SU-DHL-6 (cell line): ENCODE data around the gene PRKAR2B.
A peak's percentile ranks its signal among the peaks of the same experiment; 100 is the strongest.

Experiments
- H2AFZ ChIP-seq: fragments of 200-600 bp; sonication (generic); 2 replicates; pipeline ENCODE4 v1.6.1; 2014; ENCODE audit warnings: low read depth, mild to moderate bottlenecking, moderate library complexity, mixed read lengths, antibody characterized with exemption, low read length; ENCODE audit not compliant: severe bottlenecking
- H3F3A ChIP-seq: fragments of 200-600 bp; shearing (Covaris generic); 2 replicates; pipeline ENCODE4 v1.6.0; 2016; ENCODE audit warnings: antibody characterized with exemption, mild to moderate bottlenecking; ENCODE audit not compliant: insufficient read depth
- H3K27ac ChIP-seq: fragments of 200-600 bp; sonication (generic); 2 replicates; pipeline ENCODE4 v1.5.1; 2016; ENCODE audit warnings: low read depth, mild to moderate bottlenecking, low read length, moderate library complexity, mixed read lengths
- H3K27me3 ChIP-seq: fragments of 200-600 bp; sonication (generic), shearing (Covaris generic); 2 replicates; pipeline ENCODE4 v1.6.0; 2014; ENCODE audit warnings: mild to moderate bottlenecking, low read length
- H3K36me3 ChIP-seq: fragments of 200-600 bp; sonication (generic); 2 replicates; pipeline ENCODE4 v1.6.1; 2014; ENCODE audit warnings: mild to moderate bottlenecking, low read length, mixed read lengths
- H3K4me2 ChIP-seq: fragments of 300-600, 200-600 bp; shearing (Covaris generic), sonication (generic); 2 replicates; pipeline ENCODE4 v1.6.0; 2014; ENCODE audit warnings: low read length, low read depth, mild to moderate bottlenecking; ENCODE audit not compliant: poor library complexity, severe bottlenecking
- H3K4me3 ChIP-seq: fragments of 200-600 bp; sonication (generic); 2 replicates; pipeline ENCODE4 v1.5.1; 2014; ENCODE audit warnings: antibody characterized with exemption, low read length, mild to moderate bottlenecking, mixed read lengths; ENCODE audit not compliant: insufficient read depth, poor library complexity, severe bottlenecking
- H3K79me2 ChIP-seq: fragments of 200-600 bp; sonication (generic); 2 replicates; pipeline ENCODE4 v1.6.1; 2014; ENCODE audit warnings: mild to moderate bottlenecking, low read length, moderate library complexity; ENCODE audit not compliant: insufficient read depth
- H3K9ac ChIP-seq: fragments of 200-600 bp; sonication (generic); 2 replicates; pipeline ENCODE4 v1.7.0; 2014; ENCODE audit warnings: mild to moderate bottlenecking, low read length
- H3K9me2 ChIP-seq: fragments of 200-600 bp; sonication (generic); replicated peaks from 2 replicates; pipeline ENCODE4 v1.6.1; 2014; ENCODE audit warnings: low read length; ENCODE audit not compliant: insufficient read depth
- H3K9me3 ChIP-seq: fragments of 200-600 bp; sonication (generic); 2 replicates; pipeline ENCODE4 v1.6.1; 2014; ENCODE audit warnings: low read length, mixed read lengths; ENCODE audit not compliant: insufficient read depth
- H4K20me1 ChIP-seq: fragments of 200-600 bp; sonication (generic); 2 replicates; pipeline ENCODE4 v1.6.1; 2014; ENCODE audit warnings: low read depth, mild to moderate bottlenecking, antibody characterized with exemption, low read length, moderate library complexity, mixed read lengths
- EZH2phosphoT487 ChIP-seq: fragments of 200-600 bp; sonication (generic), shearing (Covaris generic); conservative IDR thresholded peaks from 2 replicates; pipeline ENCODE4 v1.6.1; 2018; ENCODE audit warnings: mild to moderate bottlenecking, antibody characterized with exemption, low read length, moderate library complexity, mixed read lengths
- TF ChIP-seq, protein P1 (sequence below): fragments of 200-600 bp; sonication (generic); IDR thresholded peaks from one replicate; pipeline ENCODE4 v1.5.1; 2017; ENCODE audit warnings: antibody characterized with exemption, mild to moderate bottlenecking, low read length, moderate library complexity; ENCODE audit not compliant: insufficient read depth, poor library complexity, severe bottlenecking

The PRKAR2B gene

GRCh38 chr7:107103369-107103768, 58.9 kb downstream of the PRKAR2B start:
- H3F3A ChIP-seq, result no peaks in the 10 kb centered on the region
- no peaks in the 10 kb centered on the region for H3K9me3 ChIP-seq
- no peak overlapping the region for H3K4me2 ChIP-seq
- H3K9ac ChIP-seq, result no peak overlapping the region
- H4K20me1 ChIP-seq, result no peaks in the 10 kb centered on the region
- no peaks in the 10 kb centered on the region for H3K36me3 ChIP-seq
- H3K9me2 ChIP-seq, result no peaks in the 10 kb centered on the region
- TF ChIP-seq, protein P1, sequence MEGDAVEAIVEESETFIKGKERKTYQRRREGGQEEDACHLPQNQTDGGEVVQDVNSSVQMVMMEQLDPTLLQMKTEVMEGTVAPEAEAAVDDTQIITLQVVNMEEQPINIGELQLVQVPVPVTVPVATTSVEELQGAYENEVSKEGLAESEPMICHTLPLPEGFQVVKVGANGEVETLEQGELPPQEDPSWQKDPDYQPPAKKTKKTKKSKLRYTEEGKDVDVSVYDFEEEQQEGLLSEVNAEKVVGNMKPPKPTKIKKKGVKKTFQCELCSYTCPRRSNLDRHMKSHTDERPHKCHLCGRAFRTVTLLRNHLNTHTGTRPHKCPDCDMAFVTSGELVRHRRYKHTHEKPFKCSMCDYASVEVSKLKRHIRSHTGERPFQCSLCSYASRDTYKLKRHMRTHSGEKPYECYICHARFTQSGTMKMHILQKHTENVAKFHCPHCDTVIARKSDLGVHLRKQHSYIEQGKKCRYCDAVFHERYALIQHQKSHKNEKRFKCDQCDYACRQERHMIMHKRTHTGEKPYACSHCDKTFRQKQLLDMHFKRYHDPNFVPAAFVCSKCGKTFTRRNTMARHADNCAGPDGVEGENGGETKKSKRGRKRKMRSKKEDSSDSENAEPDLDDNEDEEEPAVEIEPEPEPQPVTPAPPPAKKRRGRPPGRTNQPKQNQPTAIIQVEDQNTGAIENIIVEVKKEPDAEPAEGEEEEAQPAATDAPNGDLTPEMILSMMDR, result no peak
- TF ChIP-seq EZH2phosphoT487, result no peak
- H3K79me2 ChIP-seq, result no peaks in the 10 kb centered on the region
- no peak overlapping the region for H3K4me3 ChIP-seq
- H2AFZ ChIP-seq, result peak overlapping the region; percentile 5
- H3K27ac ChIP-seq, result no peak overlapping the region
- no peaks in the 10 kb centered on the region for H3K27me3 ChIP-seq

- no peak overlapping the region for H3K9ac ChIP-seq
- no peak for TF ChIP-seq EZH2phosphoT487
- TF ChIP-seq, protein P1, result no peak
- no peaks in the 10 kb centered on the region for H3K9me3 ChIP-seq
- no peak overlapping the region for H3K4me3 ChIP-seq
- no peaks in the 10 kb centered on the region for H3K27me3 ChIP-seq
- no peaks in the 10 kb centered on the region for H3K79me2 ChIP-seq
- no peak overlapping the region for H3K4me2 ChIP-seq
- no peak overlapping the region for H2AFZ ChIP-seq
- H3F3A ChIP-seq, result no peaks in the 10 kb centered on the region
- no peaks in the 10 kb centered on the region for H3K9me2 ChIP-seq
- no peaks in the 10 kb centered on the region for H3K36me3 ChIP-seq
- H3K27ac ChIP-seq, result no peak overlapping the region
- H4K20me1 ChIP-seq, result no peaks in the 10 kb centered on the region
Observed at GRCh38 chr7:107104801-107105200, 60.3 kb downstream of the PRKAR2B start.

DNA sequence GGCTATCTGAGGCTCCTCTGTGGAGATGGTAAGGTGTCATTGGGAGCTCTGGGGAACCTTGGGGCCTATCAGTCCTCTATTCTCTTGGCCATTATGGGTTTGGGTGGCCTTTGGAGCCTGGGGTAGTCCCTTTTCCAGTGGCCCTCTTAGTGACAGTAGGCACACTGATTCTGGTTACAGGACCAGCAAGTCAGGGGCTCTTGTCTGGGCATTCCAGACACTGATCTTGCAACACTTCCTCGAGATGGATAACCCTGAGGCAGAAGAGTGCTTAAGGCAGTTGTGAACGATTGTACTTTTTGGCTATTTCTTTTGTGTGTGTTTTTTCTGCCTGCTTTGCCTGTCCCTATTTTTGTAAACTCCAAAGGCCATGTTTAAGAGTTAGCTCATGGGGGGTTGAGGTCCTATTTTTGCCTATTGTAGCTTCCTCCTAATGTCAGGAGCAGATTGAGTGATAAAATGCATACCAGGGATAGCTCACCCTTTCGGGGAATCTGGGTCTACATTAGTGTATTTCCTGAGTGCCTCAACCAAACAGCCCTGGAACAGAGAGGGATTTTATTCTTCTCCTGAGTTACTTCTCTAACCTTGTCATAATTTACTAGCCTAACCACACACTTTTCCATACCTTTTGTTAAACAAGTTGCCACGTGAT, 61.2 kb downstream of the PRKAR2B start:
- Histone ChIP-seq H4K20me1 (no peaks in the 10 kb centered on the region), H3K9ac (no peak overlapping the region), H2AFZ (no peak overlapping the region), H3K4me3 (no peak overlapping the region), H3K36me3 (no peaks in the 10 kb centered on the region), H3K9me2 (no peaks in the 10 kb centered on the region), H3K79me2 (no peaks in the 10 kb centered on the region), H3F3A (no peaks in the 10 kb centered on the region), H3K9me3 (no peaks in the 10 kb centered on the region), H3K27me3 (no peaks in the 10 kb centered on the region), H3K27ac (no peak overlapping the region), H3K4me2 (no peak overlapping the region)
- TF ChIP-seq EZH2phosphoT487, result no peak
- TF ChIP-seq, protein P1, result no peak
